ENCODE measurements around the gene TSEN34. TPM values are rescaled to one million over a fixed set of nuclear protein-coding genes. Genes with fewer than 3 reads are reported as not detected.
"Not testable (repeated sequence)": the region's sequence is repeated elsewhere in the genome, so short reads cannot be mapped to it uniquely, and the experiment has no call there.

Gene TSEN34
- total RNA-seq, 1 donor from 2014 or later, result 27.8 TPM

GRCh38 chr19:54223937-54224281 lies 32.8 kb downstream of the TSEN34 start:
- not testable (repeated sequence) for H3K27ac Mint-ChIP-seq (ENCODE audit: unreplicated experiment); DNase-seq (ENCODE audit: low spot score); H3K4me3 Mint-ChIP-seq (ENCODE audit: unreplicated experiment); H3K9me3 Mint-ChIP-seq (ENCODE audit: unreplicated experiment); H3K36me3 Mint-ChIP-seq (ENCODE audit: low read depth, unreplicated experiment); H3K4me1 Mint-ChIP-seq (ENCODE audit: unreplicated experiment); H3K27me3 Mint-ChIP-seq (ENCODE audit: unreplicated experiment)

DNA sequence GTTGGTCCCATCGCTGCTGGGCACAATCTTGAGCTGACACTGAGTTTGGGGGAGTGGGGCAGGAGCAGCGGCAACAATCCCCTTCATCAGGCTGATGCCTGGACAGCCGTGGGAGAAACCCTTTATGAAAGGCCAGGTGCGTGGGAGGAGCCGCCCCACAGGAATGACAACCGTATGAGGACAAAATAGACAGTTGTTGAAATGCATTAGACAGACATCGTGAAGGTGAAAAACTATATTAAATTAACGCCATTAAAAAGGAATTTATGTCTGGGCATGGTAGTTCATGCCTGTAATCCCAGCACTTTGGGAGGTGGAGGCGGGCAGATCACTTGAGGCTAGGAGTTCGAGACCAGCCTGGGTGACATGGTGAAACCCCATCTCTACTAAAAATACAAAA lies 33.5 kb downstream of the TSEN34 start:
- H3K4me3 Mint-ChIP-seq (ENCODE audit: unreplicated experiment); H3K27me3 Mint-ChIP-seq (ENCODE audit: unreplicated experiment); H3K9me3 Mint-ChIP-seq (ENCODE audit: unreplicated experiment); H3K4me1 Mint-ChIP-seq (ENCODE audit: unreplicated experiment); H3K36me3 Mint-ChIP-seq (ENCODE audit: low read depth, unreplicated experiment); DNase-seq (ENCODE audit: low spot score); H3K27ac Mint-ChIP-seq (ENCODE audit: unreplicated experiment): not testable (repeated sequence)

- TF ChIP-seq, protein P1, sequence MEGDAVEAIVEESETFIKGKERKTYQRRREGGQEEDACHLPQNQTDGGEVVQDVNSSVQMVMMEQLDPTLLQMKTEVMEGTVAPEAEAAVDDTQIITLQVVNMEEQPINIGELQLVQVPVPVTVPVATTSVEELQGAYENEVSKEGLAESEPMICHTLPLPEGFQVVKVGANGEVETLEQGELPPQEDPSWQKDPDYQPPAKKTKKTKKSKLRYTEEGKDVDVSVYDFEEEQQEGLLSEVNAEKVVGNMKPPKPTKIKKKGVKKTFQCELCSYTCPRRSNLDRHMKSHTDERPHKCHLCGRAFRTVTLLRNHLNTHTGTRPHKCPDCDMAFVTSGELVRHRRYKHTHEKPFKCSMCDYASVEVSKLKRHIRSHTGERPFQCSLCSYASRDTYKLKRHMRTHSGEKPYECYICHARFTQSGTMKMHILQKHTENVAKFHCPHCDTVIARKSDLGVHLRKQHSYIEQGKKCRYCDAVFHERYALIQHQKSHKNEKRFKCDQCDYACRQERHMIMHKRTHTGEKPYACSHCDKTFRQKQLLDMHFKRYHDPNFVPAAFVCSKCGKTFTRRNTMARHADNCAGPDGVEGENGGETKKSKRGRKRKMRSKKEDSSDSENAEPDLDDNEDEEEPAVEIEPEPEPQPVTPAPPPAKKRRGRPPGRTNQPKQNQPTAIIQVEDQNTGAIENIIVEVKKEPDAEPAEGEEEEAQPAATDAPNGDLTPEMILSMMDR (IDR thresholded peaks at IDR 0.05; ENCODE audit: unreplicated experiment), result no peak
- H3K9me3 Mint-ChIP-seq (ENCODE audit: unreplicated experiment), result no peaks in the 10 kb centered on the region
- no peaks in the 10 kb centered on the region for H3K4me1 Mint-ChIP-seq (ENCODE audit: unreplicated experiment)
- H3K4me3 Mint-ChIP-seq (ENCODE audit: unreplicated experiment), result no peak overlapping the region
- no peaks in the 10 kb centered on the region for H3K36me3 Mint-ChIP-seq (ENCODE audit: low read depth, unreplicated experiment)
- H3K27me3 Mint-ChIP-seq (ENCODE audit: unreplicated experiment), result peaks cover 8% of the 10 kb centered on the region
- no peak for DNase-seq (ENCODE audit: low spot score)
- H3K27ac Mint-ChIP-seq (ENCODE audit: unreplicated experiment), result no peak overlapping the region
Measured at GRCh38 chr19:54229146-54229545, 38.0 kb downstream of the TSEN34 start.

DNA sequence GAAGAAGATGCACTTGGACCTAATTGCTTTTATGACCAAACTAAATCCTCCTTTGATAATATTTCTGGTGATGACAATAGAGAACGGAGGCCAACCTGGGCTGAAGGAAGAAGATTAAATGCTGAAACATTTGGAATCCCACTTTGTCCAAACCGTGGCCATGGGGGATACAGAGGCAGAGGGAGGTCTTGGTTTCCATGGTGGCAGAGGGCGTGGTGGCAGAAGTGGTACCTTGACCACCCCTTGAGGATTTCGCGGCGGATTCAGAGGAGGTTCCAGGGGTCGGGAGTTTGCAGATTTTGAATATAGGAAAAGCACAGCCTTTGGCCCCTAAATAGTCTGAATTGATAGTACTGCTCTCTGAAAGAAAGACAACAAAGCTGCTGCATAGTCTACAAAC lies 38.9 kb downstream of the TSEN34 start:
- H3K27me3 Mint-ChIP-seq (ENCODE audit: unreplicated experiment), result peaks cover 6% of the 10 kb centered on the region
- no peaks in the 10 kb centered on the region for H3K9me3 Mint-ChIP-seq (ENCODE audit: unreplicated experiment)
- TF ChIP-seq, protein P1 (IDR thresholded peaks at IDR 0.05; ENCODE audit: unreplicated experiment), result no peak
- no peak for DNase-seq (ENCODE audit: low spot score)
- H3K27ac Mint-ChIP-seq (ENCODE audit: unreplicated experiment), result no peak overlapping the region
- H3K4me3 Mint-ChIP-seq (ENCODE audit: unreplicated experiment), result no peak overlapping the region
- H3K4me1 Mint-ChIP-seq (ENCODE audit: unreplicated experiment), result no peaks in the 10 kb centered on the region
- H3K36me3 Mint-ChIP-seq (ENCODE audit: low read depth, unreplicated experiment), result peaks cover 9% of the 10 kb centered on the region

DNA sequence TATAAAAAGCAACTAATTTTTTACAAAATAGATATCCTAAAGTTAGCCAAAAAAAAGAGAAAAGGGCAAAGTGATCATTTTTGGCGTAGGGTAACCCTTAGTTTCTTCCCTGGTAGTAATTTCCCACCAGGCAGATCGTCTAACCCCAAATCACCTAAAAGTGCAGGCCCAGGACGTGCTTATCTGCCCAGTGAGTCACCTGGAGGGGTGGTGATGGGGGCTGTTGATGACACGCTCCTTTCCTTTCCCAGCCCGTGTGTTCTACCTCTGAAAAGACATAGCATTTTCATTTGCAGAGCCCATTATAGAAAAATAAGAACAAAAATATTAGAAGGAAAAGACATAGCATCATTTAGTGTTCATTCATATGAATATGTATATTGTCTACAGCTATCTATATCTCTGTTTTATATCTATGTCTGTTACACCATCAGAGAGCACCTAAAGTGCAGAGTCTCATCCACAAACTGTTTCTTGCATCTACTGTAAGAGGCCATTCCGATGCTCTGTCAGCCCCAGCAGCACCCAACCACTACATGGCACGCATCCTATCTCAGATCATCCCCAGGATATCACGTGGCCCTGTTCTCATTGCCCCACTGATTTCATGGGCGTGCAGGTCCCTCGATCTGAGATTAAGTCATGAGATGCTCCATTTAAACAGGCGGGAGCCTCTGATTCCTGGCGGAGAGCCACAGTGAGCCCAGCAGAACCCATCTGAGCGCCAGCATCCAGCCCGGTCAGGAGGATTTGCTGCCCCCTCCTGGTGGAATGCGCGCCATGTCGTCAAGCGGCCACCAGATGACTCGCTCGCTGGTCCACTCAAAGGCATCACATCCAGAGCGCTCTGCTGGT lies 40.2 kb downstream of the TSEN34 start:
- peaks cover 9% of the 10 kb centered on the region for H3K36me3 Mint-ChIP-seq (ENCODE audit: low read depth, unreplicated experiment)
- DNase-seq (ENCODE audit: low spot score), result peak; percentile 94
- H3K27ac Mint-ChIP-seq (ENCODE audit: unreplicated experiment), result no peak overlapping the region
- H3K4me3 Mint-ChIP-seq (ENCODE audit: unreplicated experiment), result no peak overlapping the region
- TF ChIP-seq, protein P1 (IDR thresholded peaks at IDR 0.05; ENCODE audit: unreplicated experiment), result peak; percentile 92
- H3K9me3 Mint-ChIP-seq (ENCODE audit: unreplicated experiment), result no peaks in the 10 kb centered on the region
- H3K27me3 Mint-ChIP-seq (ENCODE audit: unreplicated experiment), result peaks cover 6% of the 10 kb centered on the region
- no peaks in the 10 kb centered on the region for H3K4me1 Mint-ChIP-seq (ENCODE audit: unreplicated experiment)

DNA sequence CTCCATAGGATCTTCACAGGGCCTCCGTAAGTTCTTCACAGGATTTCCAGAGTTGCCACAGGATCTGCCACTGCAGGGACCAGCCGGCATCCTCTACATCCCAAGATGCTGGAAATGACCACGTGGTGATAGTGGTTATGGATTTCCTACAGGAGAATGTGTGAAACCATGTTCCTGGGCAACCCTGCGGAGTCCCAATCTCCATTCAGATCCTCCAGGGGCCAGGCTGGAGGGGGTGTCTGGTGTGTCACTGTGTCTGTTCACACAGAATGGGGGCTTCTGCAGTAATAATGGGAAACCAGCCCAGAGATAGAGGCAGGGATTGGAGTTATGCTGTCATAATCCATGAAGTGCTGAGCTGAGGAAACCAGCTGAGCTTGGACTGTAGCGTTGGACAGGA lies 42.8 kb downstream of the TSEN34 start:
- H3K27ac Mint-ChIP-seq (ENCODE audit: unreplicated experiment), result no peak overlapping the region
- no peak overlapping the region for H3K4me3 Mint-ChIP-seq (ENCODE audit: unreplicated experiment)
- H3K4me1 Mint-ChIP-seq (ENCODE audit: unreplicated experiment), result no peaks in the 10 kb centered on the region
- TF ChIP-seq, protein P1 (IDR thresholded peaks at IDR 0.05; ENCODE audit: unreplicated experiment), result no peak
- peaks cover 6% of the 10 kb centered on the region for H3K27me3 Mint-ChIP-seq (ENCODE audit: unreplicated experiment)
- peaks cover 9% of the 10 kb centered on the region for H3K36me3 Mint-ChIP-seq (ENCODE audit: low read depth, unreplicated experiment)
- H3K9me3 Mint-ChIP-seq (ENCODE audit: unreplicated experiment), result no peaks in the 10 kb centered on the region
- DNase-seq (ENCODE audit: low spot score), result no peak

DNA sequence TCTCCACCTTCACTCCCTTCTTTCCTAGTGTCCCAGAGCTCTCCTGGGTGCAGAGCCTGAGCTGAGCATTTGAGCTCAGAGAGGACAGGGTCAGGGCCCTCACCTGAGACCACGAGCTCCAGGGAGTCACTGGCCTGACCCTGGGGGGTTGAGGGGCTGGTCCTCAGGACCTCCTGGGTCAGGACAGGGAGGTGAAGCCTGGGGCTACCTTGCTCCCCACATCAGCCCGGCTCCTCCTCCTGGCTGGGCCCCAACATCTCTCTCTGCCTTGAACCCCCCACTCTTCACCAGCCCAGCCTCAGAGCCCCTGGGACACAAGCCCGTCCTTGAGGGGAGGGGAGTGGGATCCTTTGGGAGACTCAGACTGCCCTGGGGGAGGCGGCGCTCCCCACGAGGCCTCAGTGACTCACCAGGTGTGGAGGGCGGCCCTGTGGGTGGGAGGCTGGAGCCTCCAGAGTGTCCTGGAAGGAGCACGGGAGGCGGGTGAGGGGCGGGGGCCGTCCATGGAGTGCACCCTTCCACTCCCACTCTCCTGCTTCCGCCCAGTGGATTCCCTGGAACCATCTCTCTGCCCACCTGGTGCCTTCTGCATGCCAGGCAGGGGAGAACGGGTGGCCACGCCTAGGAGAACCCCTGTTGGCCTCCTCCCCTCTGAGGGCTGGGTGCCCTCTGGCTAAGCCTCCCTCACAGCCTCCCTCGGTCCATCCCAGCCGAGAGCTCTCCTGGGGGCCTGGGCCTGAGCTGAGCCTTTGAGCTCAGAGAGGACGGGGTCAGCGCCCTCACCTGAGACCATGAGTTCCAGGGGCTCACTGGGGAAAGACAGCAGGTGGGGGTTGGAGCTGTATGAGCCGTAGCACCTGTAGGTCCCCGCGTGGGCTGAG lies 48.6 kb downstream of the TSEN34 start:
- H3K9me3 Mint-ChIP-seq (ENCODE audit: unreplicated experiment); H3K4me3 Mint-ChIP-seq (ENCODE audit: unreplicated experiment); H3K27me3 Mint-ChIP-seq (ENCODE audit: unreplicated experiment); H3K4me1 Mint-ChIP-seq (ENCODE audit: unreplicated experiment); H3K36me3 Mint-ChIP-seq (ENCODE audit: low read depth, unreplicated experiment); DNase-seq (ENCODE audit: low spot score); H3K27ac Mint-ChIP-seq (ENCODE audit: unreplicated experiment): not testable (repeated sequence)

All from endothelial cell (in vitro differentiated cells).